Measurements from ENCODE around the gene COMMD9. TPM values are rescaled to one million over a fixed set of nuclear protein-coding genes. Genes with fewer than 3 reads are reported as not detected.

COMMD9 gene
- total RNA-seq (10 to 100 TPM; 22.9 to 27.8 TPM), polyA plus RNA-seq (10 to 100 TPM; 28.7 to 50.8 TPM)

GRCh38 chr11:36289226-36289852 is at the start of gene COMMD9:
Gene COMMD9, minus strand, starts transcription at chr11:36289424. Its CDS starts 12 bp downstream, at chr11:36289412.
- no peaks in the 10 kb centered on the region for H3K36me3 ChIP-seq (ENCODE audit: control insufficient read depth in 4 of 4, insufficient read depth in 3 of 4, low read depth in 1 of 4, low read length in 3 of 4)
- TF ChIP-seq FOXA2 (IDR thresholded peaks at IDR 0.05), result no peak
- no peak for TF ChIP-seq FOXA1 (IDR thresholded peaks at IDR 0.05)
- no peak for TF ChIP-seq REST (IDR thresholded peaks at IDR 0.05)
- TF ChIP-seq HNF4G (IDR thresholded peaks at IDR 0.05), result no peak
- TF ChIP-seq NR2F2 (IDR thresholded peaks at IDR 0.05), result no peak
- TF ChIP-seq CTCF (IDR thresholded peaks at IDR 0.05; ENCODE audit: low read depth, low read length, missing input control), result no peak
- TF ChIP-seq HNF4A (conservative IDR thresholded peaks at IDR 0.05), result peak in 1 of 2 donors; percentile 3
- peak in 1 of 2 donors; percentile 44 for TF ChIP-seq GABPA (IDR thresholded peaks at IDR 0.05 in 1 of 2, conservative IDR thresholded peaks at IDR 0.05 in 1 of 2)
- TF ChIP-seq ZBTB33 (IDR thresholded peaks at IDR 0.05), result peak; percentile 73
- TF ChIP-seq ATF3 (IDR thresholded peaks at IDR 0.05), result no peak
- TF ChIP-seq TAF1 (conservative IDR thresholded peaks at IDR 0.05), result peak; percentile 85
- TF ChIP-seq SP1 (IDR thresholded peaks at IDR 0.05), result peak; percentile 23
- no peak for TF ChIP-seq MAX (IDR thresholded peaks at IDR 0.05)
- no peak for TF ChIP-seq RXRA (IDR thresholded peaks at IDR 0.05)
- peak; percentile 100 for TF ChIP-seq YY1 (IDR thresholded peaks at IDR 0.05)
- TF ChIP-seq RAD21 (IDR thresholded peaks at IDR 0.05), result peak in 1 of 2 donors; percentile 40
- peak within 1 kb of the TSS; percentile 66 to 80 for H3K9ac ChIP-seq (ENCODE audit: low read depth in 1 of 2, low read length in 2 of 2)
- under 1% methylated on average over 31 of the region's 31 CpGs for WGBS
- H3K9me3 ChIP-seq (ENCODE audit: control insufficient read depth in 4 of 4, low read length in 3 of 4), result no peaks in the 10 kb centered on the region
- peak within 1 kb of the TSS in 1 of 2 donors; percentile 41 for H3K27ac ChIP-seq (ENCODE audit: low read depth in 1 of 2, low read length in 2 of 2)
- peak within 1 kb of the TSS; percentile 75 to 99 (median 84) for H3K4me3 ChIP-seq (ENCODE audit: low read depth in 1 of 3, low read length in 3 of 3)
- H3K27me3 ChIP-seq (ENCODE audit: control insufficient read depth in 4 of 4, insufficient read depth in 4 of 4, low read length in 3 of 4), result no peaks in the 10 kb centered on the region
- H3K4me1 ChIP-seq (ENCODE audit: control insufficient read depth in 4 of 4, insufficient read depth in 4 of 4, low read length in 3 of 4), result peaks cover 3 to 20% (median 14%) of the 10 kb centered on the region in 4 donors
- peak; percentile 89 for DNase-seq (ENCODE audit: low spot score)
